Prostate gland (tissue), 2 donors: ENCODE measurements around the gene ALS2CL.

ENCODE experiments used
- CTCF ChIP-seq, 4 experiments: fragments of 200-600 bp in 2 of 4; fragments of 450-650 bp in 2 of 4; sonication (generic) in 2 of 4; IDR thresholded peaks; 1 replicate in 3 of 4; 2 replicates in 1 of 4; pipeline ENCODE4 v1.5.1; 2016 to 2019; ENCODE audit warnings: antibody characterized with exemption in 4 of 4, mild to moderate bottlenecking in 2 of 4, moderate library complexity in 2 of 4
- POLR2AphosphoS5 ChIP-seq: sonication (generic); formaldehyde crosslinking; IDR thresholded peaks from one replicate; pipeline ENCODE4 v1.6.1; 2017; ENCODE audit warnings: antibody characterized with exemption

- TF ChIP-seq CTCF (IDR thresholded peaks at IDR 0.05) (no peak), POLR2AphosphoS5 (no peak)
These were observed 31.4 kb downstream of the ALS2CL start for GRCh38 chr3:46661776-46662766.
